Glomerular endothelial cell (primary cell): ENCODE results near the gene PDCD10. TPM values are rescaled to one million over a fixed set of nuclear protein-coding genes. Genes with fewer than 3 reads are reported as not detected.
A peak's percentile ranks its signal among the peaks of the same experiment; 100 is the strongest.

Experiments
- DNase-seq: peaks from one replicate; pipeline ENCODE4 v3.0.0-alpha.2; 2011; ENCODE audit warnings: low read depth, low spot score; ENCODE audit errors: extremely low read depth
- total RNA-seq: library from RNA; depleted of rRNA; stranded (reverse); fragments of >200 nt; gene quantifications from 2 replicates; pipeline ENCODE4 v1.2.3, GENCODE V29; 2015

Gene PDCD10
- total RNA-seq, 1 donor from 2014 or later = 65.2 TPM

GRCh38 chr3:167735233-167736138 is 794 bp upstream of the PDCD10 start, which contains the start of gene SERPINI1:
Gene SERPINI1 (plus strand): TSS chr3:167735721. CDS start chr3:167789129, 53,408 bp downstream.
- peak; percentile 44 for DNase-seq

GRCh38 chr3:167733961-167734497 is 663 bp downstream of the PDCD10 start:
- no peak for DNase-seq

- no peak for DNase-seq
Observed at GRCh38 chr3:167732313-167733065, 2.2 kb downstream of the PDCD10 start.

- no peak for DNase-seq
Observed at GRCh38 chr3:167731393-167731792, 3.3 kb downstream of the PDCD10 start.

GRCh38 chr3:167729591-167729990 is 5.1 kb downstream of the PDCD10 start:
- no peak for DNase-seq

- DNase-seq = no peak
Observed at GRCh38 chr3:167728632-167729323, 5.9 kb downstream of the PDCD10 start.

GRCh38 chr3:167728176-167728575 is 6.5 kb downstream of the PDCD10 start:
- DNase-seq = no peak

GRCh38 chr3:167723872-167724271 is 10.8 kb downstream of the PDCD10 start:
- DNase-seq = no peak

GRCh38 chr3:167723025-167723512 is 11.6 kb downstream of the PDCD10 start:
- no peak for DNase-seq

GRCh38 chr3:167718582-167718981 is 16.1 kb downstream of the PDCD10 start:
- no peak for DNase-seq

GRCh38 chr3:167716920-167717319 is 17.8 kb downstream of the PDCD10 start:
- no peak for DNase-seq

- no peak for DNase-seq
Observed at GRCh38 chr3:167714871-167715270, 19.8 kb downstream of the PDCD10 start.

- no peak for DNase-seq
Observed at GRCh38 chr3:167712445-167712844, 22.2 kb downstream of the PDCD10 start.

GRCh38 chr3:167711439-167711838 is 23.3 kb downstream of the PDCD10 start:
- no peak for DNase-seq

- DNase-seq = no peak
Observed at GRCh38 chr3:167710552-167710951, 24.1 kb downstream of the PDCD10 start.

- DNase-seq = no peak
Observed at GRCh38 chr3:167709690-167710089, 25.0 kb downstream of the PDCD10 start.

- no peak for DNase-seq
Observed at GRCh38 chr3:167705840-167706239, 28.9 kb downstream of the PDCD10 start.

- no peak for DNase-seq
Observed at GRCh38 chr3:167700926-167701325, 33.8 kb downstream of the PDCD10 start.

- no peak for DNase-seq
Observed at GRCh38 chr3:167700046-167700445, 34.6 kb downstream of the PDCD10 start.

- DNase-seq = no peak
Observed at GRCh38 chr3:167694121-167694520, 40.6 kb downstream of the PDCD10 start.

GRCh38 chr3:167691366-167691765 is 43.3 kb downstream of the PDCD10 start:
- DNase-seq = no peak
